ENCODE measurements around the gene SEMA4C.

Gene SEMA4C, protein sequence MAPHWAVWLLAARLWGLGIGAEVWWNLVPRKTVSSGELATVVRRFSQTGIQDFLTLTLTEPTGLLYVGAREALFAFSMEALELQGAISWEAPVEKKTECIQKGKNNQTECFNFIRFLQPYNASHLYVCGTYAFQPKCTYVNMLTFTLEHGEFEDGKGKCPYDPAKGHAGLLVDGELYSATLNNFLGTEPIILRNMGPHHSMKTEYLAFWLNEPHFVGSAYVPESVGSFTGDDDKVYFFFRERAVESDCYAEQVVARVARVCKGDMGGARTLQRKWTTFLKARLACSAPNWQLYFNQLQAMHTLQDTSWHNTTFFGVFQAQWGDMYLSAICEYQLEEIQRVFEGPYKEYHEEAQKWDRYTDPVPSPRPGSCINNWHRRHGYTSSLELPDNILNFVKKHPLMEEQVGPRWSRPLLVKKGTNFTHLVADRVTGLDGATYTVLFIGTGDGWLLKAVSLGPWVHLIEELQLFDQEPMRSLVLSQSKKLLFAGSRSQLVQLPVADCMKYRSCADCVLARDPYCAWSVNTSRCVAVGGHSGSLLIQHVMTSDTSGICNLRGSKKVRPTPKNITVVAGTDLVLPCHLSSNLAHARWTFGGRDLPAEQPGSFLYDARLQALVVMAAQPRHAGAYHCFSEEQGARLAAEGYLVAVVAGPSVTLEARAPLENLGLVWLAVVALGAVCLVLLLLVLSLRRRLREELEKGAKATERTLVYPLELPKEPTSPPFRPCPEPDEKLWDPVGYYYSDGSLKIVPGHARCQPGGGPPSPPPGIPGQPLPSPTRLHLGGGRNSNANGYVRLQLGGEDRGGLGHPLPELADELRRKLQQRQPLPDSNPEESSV

DNA sequence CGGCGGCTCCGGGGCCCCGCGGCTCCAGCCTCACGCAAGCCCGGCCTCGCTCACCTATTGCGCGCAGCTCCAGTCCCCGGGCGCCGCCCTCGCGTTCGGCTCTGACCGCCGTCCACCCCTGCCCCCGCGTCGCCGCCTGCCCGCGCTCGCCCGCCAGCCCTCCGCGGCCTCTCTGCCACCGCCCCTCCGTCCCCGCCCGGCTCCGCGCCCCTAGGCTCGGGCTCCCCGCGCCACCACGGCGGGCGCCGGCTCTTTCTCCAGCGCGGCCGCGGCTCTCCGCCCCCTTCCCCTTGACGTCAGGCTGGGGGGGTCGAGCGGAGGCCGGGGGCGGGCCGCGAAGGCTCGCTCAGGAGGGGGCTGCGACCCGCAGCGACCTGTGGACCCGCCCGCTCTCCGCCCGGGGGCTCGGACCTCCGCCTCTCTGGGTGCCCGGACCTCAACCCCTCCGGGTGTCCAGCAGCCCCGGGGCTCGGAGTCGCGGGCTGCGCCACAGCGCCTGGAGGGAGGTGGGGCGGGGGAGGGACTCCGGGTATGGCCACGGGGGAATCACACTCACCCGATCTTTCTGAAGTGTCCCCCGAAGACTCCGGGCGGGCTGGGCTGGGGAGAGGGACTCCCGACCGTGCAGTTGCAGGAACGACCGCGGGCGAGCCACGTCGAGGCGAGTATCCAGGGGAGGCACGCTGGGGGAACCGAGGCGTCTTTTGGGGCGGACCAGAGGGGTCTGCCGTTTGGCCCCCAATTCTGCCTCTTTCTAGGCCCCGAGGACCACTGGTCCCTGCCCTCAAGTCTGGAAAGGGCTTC is at the start of gene SEMA4C:
SEMA4C (minus strand) TSS at position 259 of the 804 bp plus-strand sequence. CDS start 2,194 bp downstream, outside the sequence.
- peak; percentile 53 for DNase-seq

DNA sequence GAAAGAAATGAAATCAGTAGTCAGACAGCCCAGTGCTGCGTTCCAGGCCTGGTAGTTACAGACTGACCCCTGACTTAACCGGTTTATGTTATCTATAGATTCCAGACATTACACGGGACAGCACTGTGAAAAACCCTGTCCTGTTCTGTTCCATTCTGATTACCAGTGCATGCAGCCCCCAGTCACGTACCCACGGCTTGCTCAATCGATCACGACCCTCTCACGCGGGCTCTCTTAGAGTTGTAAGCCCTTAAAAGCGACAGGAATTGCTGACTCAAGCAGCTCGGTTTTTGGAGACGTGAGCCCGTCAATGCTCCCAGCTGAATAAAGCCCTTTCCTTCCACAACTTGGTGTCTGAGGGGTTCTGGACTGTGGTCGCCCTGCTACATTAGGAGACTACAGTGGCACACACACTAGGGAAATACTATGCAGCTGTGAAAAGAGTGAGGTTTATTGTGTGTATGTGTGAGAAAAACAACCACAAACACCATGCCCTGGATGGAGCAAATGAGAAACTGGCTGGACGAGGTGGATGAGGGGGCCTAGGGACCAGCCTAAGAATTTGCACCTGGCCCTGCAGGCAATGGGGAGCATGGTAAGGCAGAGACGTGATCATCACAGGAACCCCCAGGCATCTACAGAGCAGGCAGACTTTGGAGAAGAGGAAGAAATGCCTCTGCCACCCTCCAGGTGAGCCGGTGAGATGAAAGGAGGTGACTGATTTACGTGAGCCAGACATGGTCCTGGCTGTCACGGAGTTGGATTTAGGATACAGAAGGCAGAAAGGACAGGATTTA is 49.1 kb upstream of the SEMA4C start:
- no peak for DNase-seq

GRCh38 chr2:96918092-96918753 is 48.3 kb upstream of the SEMA4C start:
- no peak for DNase-seq

GRCh38 chr2:96916646-96917543 is 47.0 kb upstream of the SEMA4C start:
- no peak for DNase-seq

- DNase-seq, result no peak
These were observed 46.3 kb upstream of the SEMA4C start for GRCh38 chr2:96916156-96916630.

DNA sequence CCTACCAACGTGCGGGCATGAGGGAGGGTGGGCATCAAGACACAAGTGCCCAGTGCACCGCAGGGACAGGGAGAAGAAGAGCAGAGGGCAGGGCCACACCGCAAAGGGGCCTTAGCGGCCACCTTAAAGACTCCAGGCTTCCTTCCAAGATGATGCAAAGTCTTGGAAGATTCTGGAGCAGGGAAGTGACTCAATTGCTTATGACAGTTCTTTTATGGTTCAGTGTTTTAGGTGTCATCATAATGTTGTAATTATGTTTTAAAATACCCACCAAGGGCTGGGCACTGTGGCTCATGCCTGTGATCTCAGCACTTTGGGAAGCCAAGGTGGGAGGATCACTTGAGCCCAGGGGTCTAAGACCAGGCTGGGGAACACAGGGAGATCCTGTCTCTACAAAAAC is 44.5 kb upstream of the SEMA4C start:
- no peak for DNase-seq

DNA sequence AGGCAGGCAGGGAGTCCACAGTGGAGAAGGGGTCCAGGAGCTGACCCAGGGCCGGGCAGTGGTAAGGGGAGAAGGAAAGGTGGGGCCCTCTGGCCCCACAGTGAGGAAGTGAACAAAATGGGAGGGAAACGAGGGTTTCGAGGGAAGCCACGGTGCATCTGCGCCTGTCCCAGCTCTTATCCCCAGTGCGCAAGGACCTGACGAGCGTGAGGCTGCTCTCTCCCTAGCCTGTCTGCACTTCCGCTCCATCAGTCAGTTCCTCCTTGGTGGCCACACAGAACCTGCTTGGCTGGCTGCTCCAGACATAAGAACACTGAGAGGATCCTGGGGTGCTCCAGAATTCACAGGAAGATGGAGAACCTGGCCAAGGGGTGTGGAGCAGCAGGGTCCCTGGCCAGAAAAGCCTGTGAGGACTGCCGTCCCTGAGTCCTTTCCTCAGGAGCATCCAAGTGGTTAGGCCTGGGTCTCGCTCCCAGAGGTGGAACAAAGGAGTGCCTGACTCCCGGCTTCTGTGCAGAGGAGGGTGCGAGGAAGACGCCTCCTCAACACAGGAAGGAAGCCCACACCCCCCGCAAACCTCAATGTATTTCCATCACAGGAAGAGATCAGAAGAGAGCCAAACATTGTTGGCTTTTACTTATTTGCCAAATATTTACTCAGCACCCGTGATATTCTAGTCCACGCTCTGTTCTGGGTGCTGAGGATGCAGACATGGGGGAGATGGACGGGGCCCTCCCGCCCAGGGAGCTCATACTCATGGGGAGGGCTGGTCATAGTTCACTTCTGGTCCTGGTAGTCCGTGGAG is 43.7 kb upstream of the SEMA4C start:
- no peak for DNase-seq

DNA sequence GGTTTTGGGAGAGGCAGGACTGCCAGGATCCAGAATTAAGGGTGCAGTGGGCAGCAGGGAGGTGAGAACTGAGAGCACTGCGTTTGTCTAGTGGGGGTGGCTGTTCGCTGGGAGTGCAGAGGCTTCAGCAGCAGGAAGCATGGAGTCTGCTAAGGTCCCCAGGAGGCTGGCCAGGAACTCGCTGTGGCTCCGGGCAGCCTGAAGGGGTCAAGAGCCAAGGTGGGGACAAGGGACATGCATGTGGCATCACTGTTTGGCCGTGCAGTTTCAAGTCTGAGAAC is 43.2 kb upstream of the SEMA4C start:
- no peak for DNase-seq

- no peak for DNase-seq
These were observed 42.7 kb upstream of the SEMA4C start for GRCh38 chr2:96912346-96913116.

DNA sequence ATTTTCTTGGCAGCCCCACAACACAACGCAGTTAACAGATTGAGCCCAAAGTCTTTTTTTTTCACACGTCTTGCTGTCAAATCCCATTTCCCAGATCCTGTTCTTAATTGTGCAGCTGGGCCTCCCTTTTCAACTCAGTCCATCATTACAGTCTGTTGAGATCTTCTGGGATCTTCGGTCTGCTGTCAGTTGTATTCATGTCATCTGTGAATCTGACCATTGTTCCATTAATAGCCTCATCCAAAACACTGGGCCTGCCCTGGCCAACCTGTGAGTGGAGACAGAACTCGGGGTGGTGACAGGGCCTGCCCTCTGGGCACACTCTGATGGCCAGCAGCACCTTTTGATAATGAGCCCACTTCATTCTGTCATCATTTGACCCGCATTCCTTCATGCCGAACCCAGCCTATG is 39.7 kb upstream of the SEMA4C start:
- DNase-seq, result no peak

DNA sequence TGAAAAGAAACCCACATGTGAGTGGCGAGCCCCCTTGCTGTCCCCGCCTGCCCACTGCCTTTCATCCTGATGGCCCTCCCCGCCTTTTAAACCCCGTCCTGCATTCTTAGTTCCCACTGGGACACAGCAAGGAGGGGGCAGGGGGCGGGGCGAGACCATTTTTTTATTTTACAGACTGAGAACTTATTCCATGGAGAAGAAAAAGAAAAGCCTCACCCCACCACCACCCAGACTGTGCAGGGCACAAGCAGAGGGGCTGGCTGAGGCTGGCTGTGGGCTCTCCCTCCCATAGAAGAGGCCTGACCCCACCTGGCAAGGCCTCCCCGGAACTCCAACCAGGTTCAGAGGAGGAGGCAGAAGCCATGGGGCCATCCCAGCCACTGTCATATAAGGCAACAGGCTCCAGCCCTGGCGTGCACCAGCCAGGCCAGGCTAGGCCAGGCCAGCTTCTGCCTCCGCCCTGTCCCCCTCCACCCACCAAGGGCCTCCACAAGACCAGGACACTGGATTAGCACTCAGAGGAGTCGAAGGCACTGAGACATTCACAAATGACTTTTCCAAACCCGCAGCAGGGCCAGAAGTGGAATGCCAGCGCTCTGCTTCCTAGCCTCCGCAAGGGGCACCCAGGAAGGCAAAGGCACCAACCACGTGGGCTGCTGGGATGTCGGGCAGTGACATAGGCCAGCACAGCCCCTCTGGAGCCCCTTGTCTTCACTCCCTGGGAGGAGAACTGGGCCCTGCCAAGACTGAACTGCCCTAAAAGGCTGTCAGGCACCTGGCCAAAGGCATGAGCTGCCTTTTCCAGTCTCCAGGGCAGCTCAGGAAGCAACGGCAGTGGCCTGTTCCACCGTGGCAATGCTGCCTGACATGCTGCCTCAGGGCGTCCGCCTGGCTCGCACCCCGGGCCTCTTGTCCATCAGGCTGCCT is 37.5 kb upstream of the SEMA4C start:
- DNase-seq, result no peak

DNA sequence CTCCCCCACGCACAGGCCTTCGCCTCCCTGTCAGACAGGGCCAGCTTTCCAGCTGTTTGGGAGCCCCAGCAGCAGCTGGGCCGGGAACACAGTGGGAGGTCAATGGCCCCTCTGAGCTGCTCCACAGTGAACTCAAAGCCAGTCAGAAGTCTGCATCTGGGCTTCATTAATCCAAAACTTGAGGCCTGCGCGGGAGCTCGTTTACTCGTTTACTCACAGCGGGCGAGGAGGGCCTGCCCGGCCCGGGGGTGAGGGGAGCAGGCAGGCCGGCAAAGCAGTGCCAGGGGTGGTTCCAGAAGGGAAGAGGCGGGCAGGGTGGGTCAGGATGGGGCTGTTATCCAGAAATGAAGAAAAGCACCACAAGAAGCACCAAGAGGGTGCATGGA is 36.8 kb upstream of the SEMA4C start:
- DNase-seq, result no peak

DNA sequence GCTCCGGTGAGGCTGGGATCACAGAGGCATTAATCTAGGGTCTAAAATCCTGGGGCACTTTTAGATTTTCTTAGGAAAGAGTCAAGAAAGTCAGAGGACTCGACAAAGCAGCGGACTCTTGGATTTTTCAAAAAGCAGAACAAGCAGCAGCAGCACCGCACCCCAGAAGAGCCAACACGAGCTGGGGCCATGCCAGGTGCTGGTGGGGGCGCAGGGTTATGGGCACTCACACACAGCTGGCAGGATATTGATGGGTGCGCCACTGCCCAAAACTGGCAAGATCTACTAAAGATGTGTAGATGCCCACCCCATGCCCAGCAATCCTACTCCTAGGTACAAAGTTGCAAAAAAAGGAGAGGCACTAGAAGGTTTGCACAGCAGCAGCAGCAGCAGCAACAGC is 33.9 kb upstream of the SEMA4C start:
- DNase-seq, result peak; percentile 38

GRCh38 chr2:96903318-96903717 is 33.4 kb upstream of the SEMA4C start:
- no peak for DNase-seq

DNA sequence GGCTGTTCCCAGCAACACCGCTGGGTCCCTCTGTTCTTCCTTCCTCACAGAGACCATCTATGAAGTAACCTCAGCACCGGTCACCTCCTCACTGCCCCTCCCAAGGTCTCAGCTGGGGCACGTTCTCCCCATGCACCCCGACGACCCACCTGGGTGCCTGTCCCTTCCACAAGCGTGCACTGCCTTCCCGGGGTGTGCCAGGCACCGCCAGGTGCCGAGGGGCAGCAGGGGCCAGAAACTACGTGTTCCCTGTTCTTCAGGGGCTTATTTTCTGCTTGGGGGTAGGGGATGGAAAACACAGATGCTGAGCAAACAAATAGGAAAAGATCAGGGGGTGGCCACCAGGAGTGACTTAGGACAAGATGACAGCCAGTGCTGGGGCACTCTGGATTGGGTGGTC is 30.4 kb upstream of the SEMA4C start:
- DNase-seq, result no peak

DNA sequence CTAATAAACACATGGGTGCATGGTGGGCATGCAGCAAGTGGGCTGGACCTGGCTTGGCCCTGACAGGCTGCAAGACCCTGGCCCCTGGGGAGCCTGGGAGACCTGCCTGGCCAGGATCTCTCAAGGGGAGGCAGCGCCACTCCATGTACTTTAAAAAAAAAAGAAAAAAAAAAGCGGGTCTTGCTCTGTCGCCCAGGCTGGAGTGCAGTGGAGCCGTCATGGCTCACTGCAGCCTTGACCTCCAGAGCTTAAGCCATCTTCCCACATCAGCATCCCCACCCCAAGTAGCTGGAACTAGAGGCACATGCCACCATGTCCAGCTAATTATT is 29.5 kb upstream of the SEMA4C start:
- no peak for DNase-seq

- peak; percentile 26 for DNase-seq
These were observed 28.9 kb upstream of the SEMA4C start for GRCh38 chr2:96898641-96899412.

All from RPMI8226 (cell line).